ENCODE measurements around the gene ATG14.

- TF ChIP-seq, protein P1, sequence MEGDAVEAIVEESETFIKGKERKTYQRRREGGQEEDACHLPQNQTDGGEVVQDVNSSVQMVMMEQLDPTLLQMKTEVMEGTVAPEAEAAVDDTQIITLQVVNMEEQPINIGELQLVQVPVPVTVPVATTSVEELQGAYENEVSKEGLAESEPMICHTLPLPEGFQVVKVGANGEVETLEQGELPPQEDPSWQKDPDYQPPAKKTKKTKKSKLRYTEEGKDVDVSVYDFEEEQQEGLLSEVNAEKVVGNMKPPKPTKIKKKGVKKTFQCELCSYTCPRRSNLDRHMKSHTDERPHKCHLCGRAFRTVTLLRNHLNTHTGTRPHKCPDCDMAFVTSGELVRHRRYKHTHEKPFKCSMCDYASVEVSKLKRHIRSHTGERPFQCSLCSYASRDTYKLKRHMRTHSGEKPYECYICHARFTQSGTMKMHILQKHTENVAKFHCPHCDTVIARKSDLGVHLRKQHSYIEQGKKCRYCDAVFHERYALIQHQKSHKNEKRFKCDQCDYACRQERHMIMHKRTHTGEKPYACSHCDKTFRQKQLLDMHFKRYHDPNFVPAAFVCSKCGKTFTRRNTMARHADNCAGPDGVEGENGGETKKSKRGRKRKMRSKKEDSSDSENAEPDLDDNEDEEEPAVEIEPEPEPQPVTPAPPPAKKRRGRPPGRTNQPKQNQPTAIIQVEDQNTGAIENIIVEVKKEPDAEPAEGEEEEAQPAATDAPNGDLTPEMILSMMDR (conservative IDR thresholded peaks at IDR 0.05) = no peak
- no peak for TF ChIP-seq EZH2 (IDR thresholded peaks at IDR 0.05; ENCODE audit: low read depth)
These were observed 8.0 kb upstream of the ATG14 start for GRCh38 chr14:55419663-55420062.
